ENCODE results near the gene IGFBP6. TPM values are rescaled to one million over a fixed set of nuclear protein-coding genes. Genes with fewer than 3 reads are reported as not detected.

Gene IGFBP6
- total and polyA plus RNA-seq, 2 donors (not counting 1 experiment from before 2014, with no cell fraction given), result 0.30 TPM; not detected in 1

- H3K36me3 ChIP-seq (replicated peaks in 1 of 2; ENCODE audit: control extremely low read depth in 1 of 2, control insufficient read depth in 1 of 2, extremely low read depth in 1 of 2, insufficient read depth in 2 of 2, low read length in 1 of 2), result no peaks in the 10 kb centered on the region
- no peaks in the 10 kb centered on the region for H3K4me1 ChIP-seq (ENCODE audit: control insufficient read depth in 2 of 2, insufficient read depth in 2 of 2, low read length in 2 of 2)
- no peak overlapping the region for H3K4me2 ChIP-seq (replicated peaks; ENCODE audit: low read depth, low read length, poor library complexity, severe bottlenecking)
- H3K4me1 Mint-ChIP-seq, result no peaks in the 10 kb centered on the region
- H3K27ac Mint-ChIP-seq, result no peak overlapping the region
- no peak overlapping the region for H3K27ac ChIP-seq (ENCODE audit: low read length in 2 of 2)
- CTCF ChIA-PET, result no interaction called here
- no peak overlapping the region for H3K4me3 ChIP-seq (ENCODE audit: control extremely low read depth in 1 of 5, extremely low read depth in 1 of 5, insufficient read depth in 1 of 5, low read depth in 2 of 5, low read length in 4 of 5)
- H2AFZ ChIP-seq (ENCODE audit: insufficient read depth, low read depth, low read length, poor library complexity, severe bottlenecking), result no peak overlapping the region
- intact Hi-C loops (cut with micrococcal nuclease), result no loop called here
- POLR2A ChIA-PET, result no interaction called here
- DNase-seq (no peak), ATAC-seq (ENCODE audit: low read depth) (no peak)
- TF ChIP-seq CTCF (IDR thresholded peaks at IDR 0.05) (no peak), EZH2 (IDR thresholded peaks at IDR 0.05; ENCODE audit: borderline replicate concordance, insufficient read depth, low read depth, low read length, poor library complexity, severe bottlenecking) (no peak)
- peaks cover 16% of the 10 kb centered on the region for H3K27me3 Mint-ChIP-seq
- no peaks in the 10 kb centered on the region for H4K20me1 ChIP-seq (ENCODE audit: control insufficient read depth, insufficient read depth, low read length, poor library complexity, severe bottlenecking)
- 94% methylated on average over 16 of the region's 16 CpGs for WGBS (ENCODE audit: insufficient coverage)
- H3K27me3 ChIP-seq (replicated peaks in 1 of 4; ENCODE audit: control extremely low read depth in 1 of 4, control insufficient read depth in 3 of 4, insufficient read depth in 4 of 4, low read length in 3 of 4), result peaks cover 0 to 6% (median 0%) of the 10 kb centered on the region in 4 experiments
- no peak overlapping the region for H3K4me3 Mint-ChIP-seq
- no peaks in the 10 kb centered on the region for H3K9me3 ChIP-seq (ENCODE audit: control extremely low read depth in 1 of 3, control insufficient read depth in 2 of 3, insufficient read depth in 1 of 3, low read length in 2 of 3)
- H3K79me2 ChIP-seq (ENCODE audit: control insufficient read depth, insufficient read depth, low read length), result no peaks in the 10 kb centered on the region
- H3K9me3 Mint-ChIP-seq (ENCODE audit: insufficient read depth), result no peaks in the 10 kb centered on the region
- no peak overlapping the region for H3K9ac ChIP-seq (ENCODE audit: low read length)
These were observed 26.3 kb downstream of the IGFBP6 start for GRCh38 chr12:53123578-53124351.

GRCh38 chr12:53124352-53124723 is 26.9 kb downstream of the IGFBP6 start:
- H3K27me3 Mint-ChIP-seq, result peaks cover 20% of the 10 kb centered on the region
- no peaks in the 10 kb centered on the region for H3K4me1 ChIP-seq (ENCODE audit: control insufficient read depth in 2 of 2, insufficient read depth in 2 of 2, low read length in 2 of 2)
- H3K4me1 Mint-ChIP-seq, result no peaks in the 10 kb centered on the region
- ChIA-PET POLR2A (no interaction called here), CTCF (interaction anchor here (1.0 kb wide), 1 partner anchor 58 kb away, joined by 3 read pairs; no protein-coding TSS in a partner anchor)
- no peak overlapping the region for H3K9ac ChIP-seq (ENCODE audit: low read length)
- peaks cover 0 to 10% (median 0%) of the 10 kb centered on the region in 4 experiments for H3K27me3 ChIP-seq (replicated peaks in 1 of 4; ENCODE audit: control extremely low read depth in 1 of 4, control insufficient read depth in 3 of 4, insufficient read depth in 4 of 4, low read length in 3 of 4)
- no peak for TF ChIP-seq CTCF (IDR thresholded peaks at IDR 0.05)
- TF ChIP-seq EZH2 (IDR thresholded peaks at IDR 0.05; ENCODE audit: borderline replicate concordance, insufficient read depth, low read depth, low read length, poor library complexity, severe bottlenecking), result no peak
- no peaks in the 10 kb centered on the region for H4K20me1 ChIP-seq (ENCODE audit: control insufficient read depth, insufficient read depth, low read length, poor library complexity, severe bottlenecking)
- H3K4me3 ChIP-seq (ENCODE audit: control extremely low read depth in 1 of 5, extremely low read depth in 1 of 5, insufficient read depth in 1 of 5, low read depth in 2 of 5, low read length in 4 of 5), result no peak overlapping the region
- H3K4me3 Mint-ChIP-seq, result no peak overlapping the region
- DNase-seq, result no peak
- no peak overlapping the region for H3K27ac Mint-ChIP-seq
- no peak overlapping the region for H3K27ac ChIP-seq (ENCODE audit: low read length in 2 of 2)
- intact Hi-C loops (cut with micrococcal nuclease), result no loop called here
- H2AFZ ChIP-seq (ENCODE audit: insufficient read depth, low read depth, low read length, poor library complexity, severe bottlenecking), result no peak overlapping the region
- H3K79me2 ChIP-seq (ENCODE audit: control insufficient read depth, insufficient read depth, low read length), result no peaks in the 10 kb centered on the region
- H3K9me3 Mint-ChIP-seq (ENCODE audit: insufficient read depth), result no peaks in the 10 kb centered on the region
- no peaks in the 10 kb centered on the region for H3K9me3 ChIP-seq (ENCODE audit: control extremely low read depth in 1 of 3, control insufficient read depth in 2 of 3, insufficient read depth in 1 of 3, low read length in 2 of 3)
- no peak overlapping the region for H3K4me2 ChIP-seq (replicated peaks; ENCODE audit: low read depth, low read length, poor library complexity, severe bottlenecking)
- no peaks in the 10 kb centered on the region for H3K36me3 ChIP-seq (replicated peaks in 1 of 2; ENCODE audit: control extremely low read depth in 1 of 2, control insufficient read depth in 1 of 2, extremely low read depth in 1 of 2, insufficient read depth in 2 of 2, low read length in 1 of 2)
- ATAC-seq (ENCODE audit: low read depth), result no peak

All from B cell (primary cell).